Limb (tissue), 2 donors: ENCODE results near the gene NCAPH2.
A peak's percentile ranks its signal among the peaks of the same experiment; 100 is the strongest.

Experiments used
- DNase-seq, 2 donors: peaks; one replicate each; pipeline ENCODE4 v3.0.0-alpha.2; 2016; ENCODE audit errors: extremely low spot score in 2 of 2

NCAPH2 gene

GRCh38 chr22:50546326-50547262 is 38.6 kb downstream of the NCAPH2 start:
- DNase-seq, result no peak

GRCh38 chr22:50547263-50547985 is 39.4 kb downstream of the NCAPH2 start:
- DNase-seq, result no peak

- no peak for DNase-seq
Measured at GRCh38 chr22:50548040-50548920, 40.3 kb downstream of the NCAPH2 start.

GRCh38 chr22:50548921-50549790 is 41.1 kb downstream of the NCAPH2 start:
- DNase-seq, result no peak

GRCh38 chr22:50550395-50550794 is 42.4 kb downstream of the NCAPH2 start:
- DNase-seq, result no peak

GRCh38 chr22:50551160-50551752 is 43.2 kb downstream of the NCAPH2 start:
- no peak for DNase-seq

- no peak for DNase-seq
Measured at GRCh38 chr22:50553310-50553709, 45.3 kb downstream of the NCAPH2 start.

- no peak for DNase-seq
Measured at GRCh38 chr22:50556703-50557102, 48.7 kb downstream of the NCAPH2 start.

GRCh38 chr22:50560034-50560433 is 52.0 kb downstream of the NCAPH2 start:
- DNase-seq, result no peak

GRCh38 chr22:50561401-50562358 is 53.7 kb downstream of the NCAPH2 start:
- DNase-seq, result no peak

GRCh38 chr22:50562523-50563412 is 54.7 kb downstream of the NCAPH2 start, which contains the start of gene SYCE3:
Gene SYCE3 (minus strand): TSS chr22:50562919. CDS start chr22:50556405, 6,514 bp downstream.
- peak; percentile 92 to 96 for DNase-seq

- no peak for DNase-seq
Measured at GRCh38 chr22:50563413-50564160, 55.6 kb downstream of the NCAPH2 start.

- DNase-seq, result no peak
Measured at GRCh38 chr22:50564289-50564688, 56.3 kb downstream of the NCAPH2 start.

GRCh38 chr22:50567721-50568252 is 59.8 kb downstream of the NCAPH2 start:
- no peak for DNase-seq

- DNase-seq, result no peak
Measured at GRCh38 chr22:50568626-50569025, 60.6 kb downstream of the NCAPH2 start.

- DNase-seq, result no peak
Measured at GRCh38 chr22:50569041-50569459, 61.0 kb downstream of the NCAPH2 start.
